Activated gamma-delta T cell (primary cell): ENCODE measurements around the gene PPP3CA.
"Not testable (repeated sequence)": the region's sequence is repeated elsewhere in the genome, so short reads cannot be mapped to it uniquely, and the experiment has no call there.

Source experiments
- DNase-seq: peaks from one replicate; lab custom pipeline; 2025; lab: John Stamatoyannopoulos, UW

PPP3CA gene

DNA sequence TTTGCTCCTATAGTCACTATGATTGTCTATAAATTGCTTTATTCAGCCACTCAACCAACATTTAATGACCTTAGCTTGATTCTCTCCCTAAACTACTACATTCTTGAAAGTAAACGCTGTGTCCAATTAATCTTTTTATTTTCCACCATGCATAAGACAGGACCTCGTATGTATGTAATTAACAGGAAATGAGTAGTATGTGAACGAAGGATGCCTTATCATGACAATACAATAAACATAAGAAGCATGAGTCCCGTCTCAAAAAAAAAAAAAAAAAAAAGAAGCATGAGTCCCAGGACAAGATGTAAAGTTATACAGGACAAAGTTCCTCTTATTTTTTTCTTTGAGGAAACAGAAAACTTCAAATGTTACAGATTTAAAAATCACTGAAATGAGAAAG lies 92.5 kb downstream of the PPP3CA start:
- DNase-seq, result no peak

DNA sequence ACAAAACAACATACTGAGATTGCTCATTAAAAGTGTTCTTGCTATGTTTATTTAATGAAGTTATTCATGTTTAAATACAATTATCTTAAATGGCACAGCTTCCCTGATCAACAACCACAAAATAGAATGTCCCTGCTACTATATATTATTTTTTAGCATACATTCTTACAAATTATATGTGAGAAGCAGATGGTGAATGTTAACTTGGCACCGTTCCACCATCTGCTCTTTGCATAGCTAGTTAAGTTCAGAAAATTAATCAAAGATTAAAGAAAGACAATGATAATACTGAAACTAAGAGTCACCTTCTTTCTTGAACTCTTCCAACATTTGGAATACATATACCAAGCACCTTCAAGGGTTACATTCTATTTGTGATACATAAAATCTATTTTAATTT lies 94.2 kb downstream of the PPP3CA start:
- DNase-seq, result no peak

GRCh38 chr4:101252721-101253120 lies 94.6 kb downstream of the PPP3CA start:
- DNase-seq, result no peak

DNA sequence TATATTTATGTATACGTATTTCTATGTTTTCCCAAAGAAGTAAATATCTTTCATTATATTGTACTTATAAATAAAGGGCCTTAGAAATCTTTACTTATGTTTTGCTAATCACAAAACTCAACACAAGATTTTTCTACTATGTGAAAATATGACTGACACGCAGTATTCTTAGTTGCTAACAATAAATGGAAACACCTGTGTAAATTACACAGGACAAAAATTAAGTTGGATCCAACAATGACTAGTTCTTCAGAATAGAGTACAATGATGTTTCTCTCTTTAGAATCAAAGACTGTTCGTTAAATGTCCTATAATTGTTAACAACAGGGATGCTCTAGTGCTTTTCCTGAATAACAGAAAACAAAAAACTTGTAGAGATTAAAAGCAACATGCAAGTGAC lies 96.1 kb downstream of the PPP3CA start:
- no peak for DNase-seq

DNA sequence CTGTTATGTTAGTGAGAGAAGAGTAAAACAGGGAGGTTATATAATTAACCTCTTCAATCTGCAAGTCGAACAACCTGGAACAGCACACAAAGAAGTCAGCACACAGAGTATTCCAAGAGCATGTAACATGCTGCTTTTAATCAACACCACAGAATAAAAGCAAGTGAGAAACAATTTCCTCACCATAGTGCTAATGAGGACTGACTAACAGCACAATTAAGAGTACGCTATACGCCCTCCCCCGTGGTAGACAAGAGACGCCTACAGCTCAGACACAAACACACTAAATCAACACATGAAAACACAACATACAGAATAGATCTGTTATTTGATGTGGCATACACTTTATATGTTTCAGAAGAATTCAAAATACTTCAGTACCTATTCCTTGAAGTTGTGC lies 103.0 kb downstream of the PPP3CA start:
- no peak for DNase-seq

- no peak for DNase-seq
These were observed 104.9 kb downstream of the PPP3CA start for GRCh38 chr4:101242441-101242840.

- no peak for DNase-seq
These were observed 107.2 kb downstream of the PPP3CA start for GRCh38 chr4:101240099-101240498.

DNA sequence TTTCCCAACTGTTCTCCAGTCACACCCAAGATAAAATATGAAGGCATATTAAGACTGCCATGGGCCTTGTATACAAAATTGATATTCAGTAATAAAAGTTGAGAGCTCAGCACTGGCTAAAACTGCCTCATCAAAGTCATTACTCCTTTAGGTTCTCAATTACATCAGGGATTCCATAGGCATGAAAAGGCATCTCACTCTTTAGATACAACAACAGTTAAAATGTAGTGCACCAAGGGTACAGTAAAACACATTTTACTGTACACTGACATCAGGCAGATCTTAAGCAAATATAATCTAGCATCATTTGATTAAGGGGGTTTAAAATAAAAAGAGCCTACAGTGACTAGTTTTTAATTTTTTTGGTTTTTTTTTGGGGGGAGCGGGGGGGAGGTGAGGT lies 107.7 kb downstream of the PPP3CA start:
- no peak for DNase-seq

DNA sequence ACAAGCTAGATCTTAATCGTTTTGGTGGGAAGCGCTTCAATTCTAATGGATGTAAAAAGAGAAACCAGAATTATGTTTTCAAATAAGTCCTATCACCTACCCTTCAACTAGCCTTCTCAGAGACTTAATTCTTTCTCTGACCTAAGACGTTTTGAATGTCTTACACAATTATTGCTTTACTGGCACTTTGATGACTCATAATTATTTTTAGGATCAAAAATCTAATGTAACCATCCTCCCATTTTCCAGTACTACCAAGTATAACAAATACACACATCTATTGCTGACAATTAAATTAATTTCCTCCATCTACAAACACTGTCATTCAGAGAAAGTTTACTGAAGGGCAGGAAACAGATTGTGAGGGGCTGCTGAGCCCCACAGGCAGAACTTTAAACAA lies 108.6 kb downstream of the PPP3CA start:
- DNase-seq, result no peak

DNA sequence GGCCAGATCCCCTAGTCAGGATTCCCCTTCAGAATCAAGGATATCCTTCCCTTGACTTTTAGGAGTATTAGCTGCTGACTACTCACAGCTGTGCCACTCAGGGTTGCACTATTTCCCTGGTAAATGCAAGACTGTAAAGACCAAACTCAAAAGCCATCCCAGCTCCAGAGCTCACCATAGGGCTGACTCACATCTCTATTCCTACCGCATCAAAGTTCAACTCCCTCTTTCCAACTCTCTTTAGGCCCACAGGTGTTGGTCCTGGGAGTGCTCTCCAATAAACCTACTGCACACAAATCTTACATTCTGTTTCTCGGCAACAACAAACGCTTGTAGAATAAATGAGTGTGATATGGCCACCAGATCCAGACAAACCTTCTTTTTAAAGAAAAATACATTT lies 109.6 kb downstream of the PPP3CA start:
- DNase-seq, result no peak

GRCh38 chr4:101236097-101236496 lies 111.2 kb downstream of the PPP3CA start:
- no peak for DNase-seq

GRCh38 chr4:101234141-101234540 lies 113.2 kb downstream of the PPP3CA start:
- not testable (repeated sequence) for DNase-seq

DNA sequence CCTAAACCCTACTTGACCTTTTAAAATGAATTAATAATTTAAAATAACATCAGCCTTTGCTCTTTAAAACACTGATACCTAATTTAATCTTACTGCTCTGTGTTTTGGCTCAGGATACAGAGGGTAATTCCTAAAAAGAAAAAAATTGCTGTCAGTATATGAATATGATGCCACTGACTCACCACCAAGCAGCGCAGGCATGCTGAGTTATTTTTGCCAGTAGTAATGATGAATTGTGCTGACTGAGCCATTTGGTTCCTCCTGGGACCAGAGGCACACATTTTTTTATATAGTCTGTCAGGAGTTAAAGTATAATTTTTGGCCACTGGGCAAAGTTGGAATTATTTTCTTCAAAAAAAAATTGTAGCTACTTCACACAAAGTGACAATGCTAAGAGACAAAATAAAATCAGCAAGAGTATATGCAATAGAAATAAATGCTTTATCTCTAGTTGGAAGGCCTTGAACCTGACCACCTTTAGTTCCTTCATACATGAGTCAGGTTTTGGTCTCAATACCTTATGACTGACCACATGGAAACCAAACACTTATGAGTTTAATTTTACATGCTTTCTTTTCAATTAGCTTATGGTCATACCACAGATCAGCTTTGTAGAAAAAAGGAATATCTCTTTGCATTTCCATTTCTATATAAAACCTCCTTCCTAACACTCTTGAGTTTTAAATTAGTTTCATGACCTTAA lies 115.1 kb downstream of the PPP3CA start:
- no peak for DNase-seq

DNA sequence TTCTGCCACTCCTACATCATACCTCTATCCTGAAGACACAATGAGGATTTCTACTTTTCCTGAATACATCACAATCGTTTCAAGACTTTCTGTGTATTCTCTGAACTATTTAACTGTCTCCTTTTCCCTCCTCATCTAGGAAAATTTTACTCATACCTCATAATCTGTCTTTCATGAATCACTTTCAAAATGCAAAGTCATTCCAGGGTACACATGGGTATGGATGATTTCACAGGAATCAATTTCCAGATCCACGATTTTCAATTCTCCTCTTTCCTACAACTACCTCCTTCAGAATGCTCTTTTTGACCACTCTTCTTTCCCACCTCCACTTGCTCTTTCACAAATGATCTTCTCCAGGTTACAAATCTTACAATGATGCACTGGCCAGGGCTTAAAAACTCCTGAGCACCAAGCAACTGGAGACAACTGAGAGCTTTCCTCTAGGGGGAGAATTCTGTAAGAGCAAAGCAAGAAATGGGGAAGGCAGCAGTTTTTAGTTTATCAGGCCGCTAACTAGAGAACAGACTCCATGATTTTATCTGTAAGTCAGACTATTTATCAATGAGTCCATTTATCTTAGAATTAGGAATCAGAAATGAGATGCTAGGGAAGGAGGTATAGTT lies 116.4 kb downstream of the PPP3CA start:
- no peak for DNase-seq

DNA sequence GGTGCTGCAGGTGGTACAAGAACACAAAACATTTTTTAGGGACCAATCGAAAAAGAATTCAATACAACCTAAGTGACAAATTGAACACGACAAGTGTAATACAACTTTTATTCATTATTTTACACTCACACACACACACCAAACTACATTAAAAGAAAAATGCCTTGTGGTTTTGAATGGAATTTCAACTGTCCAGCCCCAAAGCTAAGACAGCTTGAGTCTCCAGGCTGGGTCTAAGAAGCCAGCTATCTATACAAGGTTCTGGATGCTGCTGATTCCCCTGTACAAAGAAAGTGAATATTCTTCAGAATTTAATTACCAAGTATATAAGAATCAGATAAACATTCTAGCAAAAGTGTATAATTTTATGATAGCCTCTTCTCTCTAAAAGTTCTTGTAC lies 118.2 kb downstream of the PPP3CA start:
- no peak for DNase-seq

GRCh38 chr4:101227715-101228114 lies 119.6 kb downstream of the PPP3CA start:
- no peak for DNase-seq

DNA sequence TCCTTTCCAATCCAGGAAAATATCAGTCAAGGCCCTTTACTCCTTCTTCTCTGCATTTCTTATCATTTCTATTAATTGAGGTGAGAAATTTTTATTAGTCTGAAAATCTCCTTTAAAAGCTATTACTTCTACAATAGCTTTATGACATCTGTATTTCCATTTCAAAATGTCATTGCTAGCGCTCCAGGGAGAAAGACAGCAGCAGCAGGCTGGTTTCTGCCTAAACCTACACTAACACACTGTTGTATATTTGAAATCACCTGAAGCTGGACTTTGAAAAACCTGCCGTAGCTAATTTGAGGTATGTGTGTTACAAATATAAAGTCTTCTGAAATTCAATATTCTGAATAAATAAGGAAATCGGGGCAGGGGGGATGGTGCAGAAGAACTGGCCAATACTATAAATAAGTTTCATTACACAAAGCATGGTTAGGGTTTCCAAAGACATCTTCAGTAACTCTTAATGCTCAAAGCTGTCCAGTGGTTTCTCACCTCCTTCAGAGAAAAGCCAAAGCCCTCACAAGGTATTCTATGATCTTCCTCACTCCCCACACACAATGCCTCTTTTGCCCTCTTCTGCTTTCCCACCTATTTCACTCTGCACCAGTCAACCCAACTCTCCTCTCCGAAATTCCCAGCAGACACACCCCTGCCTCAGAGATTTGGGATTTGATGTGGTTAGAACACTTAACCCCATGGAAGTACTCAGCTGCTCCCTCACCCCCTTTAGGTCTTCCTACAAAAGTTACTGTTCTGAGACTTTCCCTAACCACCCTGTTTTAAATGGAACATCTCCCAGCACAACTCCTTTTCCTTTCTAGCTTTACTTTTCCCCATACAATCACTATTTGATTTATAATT lies 122.7 kb downstream of the PPP3CA start:
- no peak for DNase-seq

DNA sequence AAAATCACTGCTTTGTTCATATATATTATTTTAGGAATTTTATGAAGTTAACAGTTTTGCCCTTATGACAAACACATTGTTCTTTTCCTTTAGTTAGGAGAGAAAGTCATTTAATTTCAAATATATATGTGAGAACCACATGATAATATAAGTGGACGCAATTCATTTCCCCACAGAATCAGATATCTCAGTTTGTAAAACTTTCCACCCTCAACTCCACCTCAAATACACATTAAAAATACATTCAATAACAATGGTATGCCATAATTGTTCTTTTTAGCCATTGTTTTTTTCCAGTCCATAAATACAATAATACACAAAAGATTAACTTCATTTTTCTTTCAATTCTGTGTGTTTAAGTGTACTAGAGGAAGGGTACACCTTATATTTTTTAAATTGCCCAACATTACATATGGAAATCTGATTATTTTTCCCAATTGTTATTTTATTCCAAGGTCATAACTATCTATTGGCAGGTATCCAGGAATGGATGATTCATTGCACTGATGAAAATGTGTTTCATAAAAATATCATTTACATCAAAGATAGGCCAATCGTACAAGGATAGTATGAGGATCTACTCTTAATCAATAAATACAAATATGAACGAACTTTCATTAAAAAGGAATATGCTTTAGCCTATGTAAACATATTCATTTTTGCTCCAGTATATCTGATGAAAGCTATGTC lies 125.0 kb downstream of the PPP3CA start:
- no peak for DNase-seq

DNA sequence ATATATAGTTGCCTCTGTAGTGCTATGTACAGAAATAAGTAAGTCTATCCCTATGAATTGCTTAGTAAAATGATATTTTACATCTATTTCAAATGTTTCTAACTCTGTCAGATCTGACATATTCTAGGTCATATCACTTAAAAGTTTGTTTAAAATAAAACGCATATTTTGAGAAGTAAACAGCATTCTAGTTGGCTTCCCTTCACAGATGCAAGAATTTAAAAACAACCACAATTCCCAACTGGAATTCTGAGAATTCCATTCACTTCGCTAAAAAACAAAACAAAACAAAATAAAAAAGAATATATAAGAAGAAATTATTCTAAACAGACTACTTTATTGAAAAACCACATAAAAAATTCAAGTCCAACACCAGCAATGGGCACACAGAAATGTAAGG lies 126.0 kb downstream of the PPP3CA start:
- no peak for DNase-seq

DNA sequence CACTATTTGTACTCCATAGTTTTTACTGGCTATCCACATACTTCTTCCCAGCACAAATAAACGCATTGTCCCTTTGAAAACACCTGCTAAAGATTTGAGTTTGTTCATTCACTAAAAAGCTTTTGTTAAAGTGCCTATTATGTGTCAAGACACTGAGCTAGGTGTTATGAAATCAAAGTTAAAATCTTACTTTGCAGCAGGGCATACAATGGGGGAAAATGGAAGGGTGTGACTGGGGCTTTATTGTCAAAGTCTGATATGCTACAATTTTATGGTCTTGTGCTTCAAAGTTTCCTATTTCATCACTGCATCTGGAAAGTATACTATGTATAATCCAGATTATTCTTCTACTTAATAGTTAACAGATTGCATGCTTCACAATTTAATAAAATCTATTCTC lies 128.4 kb downstream of the PPP3CA start:
- DNase-seq, result no peak

- no peak for DNase-seq
These were observed 129.0 kb downstream of the PPP3CA start for GRCh38 chr4:101218346-101218745.

GRCh38 chr4:101217353-101218031 lies 129.8 kb downstream of the PPP3CA start:
- no peak for DNase-seq
